Gastrocnemius medialis (tissue), 4 donors: Measurements from ENCODE around the gene MEIS1.

Experiments used
- CTCF ChIP-seq, 5 experiments: fragments of 450-650 bp in 3 of 5; fragments of 200-600 bp in 2 of 5; sonication (generic) in 2 of 5; IDR thresholded peaks in 4 of 5; conservative IDR thresholded peaks in 1 of 5; 1 replicate in 4 of 5; 2 replicates in 1 of 5; pipeline ENCODE4 v1.5.1; 2016 to 2019; ENCODE audit warnings: antibody characterized with exemption in 5 of 5, mild to moderate bottlenecking in 3 of 5, moderate library complexity in 3 of 5
- POLR2A ChIP-seq, 2 donors: fragments of 450-650 bp; IDR thresholded peaks; one replicate each; pipeline ENCODE4 v1.6.1; 2017; ENCODE audit warnings: antibody characterized with exemption in 2 of 2, mild to moderate bottlenecking in 2 of 2, moderate library complexity in 2 of 2

- TF ChIP-seq POLR2A (IDR thresholded peaks at IDR 0.05): no peak
- TF ChIP-seq CTCF (IDR thresholded peaks at IDR 0.05 in 4 of 5, conservative IDR thresholded peaks at IDR 0.05 in 1 of 5): no peak
Observed at GRCh38 chr2:66445925-66446871, 11.3 kb downstream of the MEIS1 start.
